HG03432 (cell line): ENCODE results near the gene TMEM50B.
"Not testable (repeated sequence)": the region's sequence is repeated elsewhere in the genome, so short reads cannot be mapped to it uniquely, and the experiment has no call there.

ENCODE experiments used
- ATAC-seq: cut with Tn5 transposase; IDR thresholded peaks from one replicate; pipeline ENCODE4 v1.9.1; 2021; ENCODE audit warnings: mild to moderate bottlenecking, moderate library complexity; ENCODE audit not compliant: unreplicated experiment

TMEM50B gene

DNA sequence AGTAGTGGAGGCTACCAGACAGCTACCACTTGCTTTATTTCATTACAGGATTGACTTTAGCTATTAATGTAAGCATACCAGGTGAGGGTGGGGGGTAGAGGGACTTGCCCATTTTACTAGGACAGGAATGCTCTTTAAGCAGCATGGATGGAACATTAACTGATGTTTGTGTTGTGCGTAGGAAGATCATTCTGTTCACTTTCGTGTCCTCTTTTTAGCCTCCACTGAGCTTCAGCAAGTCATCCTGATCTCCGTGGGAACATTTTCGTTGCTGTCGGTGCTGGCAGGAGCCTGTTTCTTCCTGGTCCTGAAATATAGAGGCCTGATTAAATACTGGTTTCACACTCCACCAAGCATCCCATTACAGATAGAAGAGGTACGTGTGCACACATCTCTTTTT, 47.3 kb downstream of the TMEM50B start:
- ATAC-seq = no peak

DNA sequence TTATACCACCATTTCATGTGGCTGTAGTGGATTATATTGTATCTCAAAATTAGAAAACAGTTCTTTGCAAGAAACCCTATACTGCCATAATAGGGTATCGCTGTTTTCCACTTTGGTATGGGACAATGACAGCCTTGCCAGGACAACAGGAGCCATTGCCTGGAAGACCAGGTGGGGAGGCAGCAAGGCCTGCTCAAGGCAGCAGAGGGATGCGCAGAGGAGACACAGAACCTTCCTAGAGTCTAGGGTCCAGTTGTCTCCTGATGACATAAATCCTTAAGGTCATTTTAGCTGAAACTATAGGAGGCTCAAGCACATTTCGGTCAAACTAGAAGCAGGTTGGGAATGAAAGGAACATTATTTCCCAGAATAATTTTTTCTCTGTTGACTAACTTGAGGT, 48.9 kb downstream of the TMEM50B start:
- no peak for ATAC-seq

- no peak for ATAC-seq
These were observed 51.1 kb downstream of the TMEM50B start for GRCh38 chr21:33428669-33429068.

DNA sequence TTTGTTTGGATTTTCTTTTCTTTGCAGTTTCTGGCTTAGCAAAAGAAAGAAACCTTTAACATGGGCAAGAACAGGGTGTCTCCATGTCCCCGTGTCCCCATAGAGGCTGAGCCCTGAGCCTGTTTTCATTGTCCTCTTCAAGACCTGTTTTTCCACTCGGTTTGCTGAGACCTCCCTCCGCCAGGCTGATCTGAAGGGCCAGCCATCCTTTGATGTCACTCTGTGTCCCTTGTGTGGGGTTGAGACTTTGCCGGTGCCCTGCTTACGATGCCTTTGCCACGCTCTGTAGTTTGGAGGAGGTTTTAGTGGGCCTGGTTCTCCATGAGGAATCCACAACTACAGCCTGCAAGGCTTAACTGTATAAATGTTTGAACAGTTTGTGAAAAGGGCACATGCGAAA, 52.7 kb downstream of the TMEM50B start:
- no peak for ATAC-seq

DNA sequence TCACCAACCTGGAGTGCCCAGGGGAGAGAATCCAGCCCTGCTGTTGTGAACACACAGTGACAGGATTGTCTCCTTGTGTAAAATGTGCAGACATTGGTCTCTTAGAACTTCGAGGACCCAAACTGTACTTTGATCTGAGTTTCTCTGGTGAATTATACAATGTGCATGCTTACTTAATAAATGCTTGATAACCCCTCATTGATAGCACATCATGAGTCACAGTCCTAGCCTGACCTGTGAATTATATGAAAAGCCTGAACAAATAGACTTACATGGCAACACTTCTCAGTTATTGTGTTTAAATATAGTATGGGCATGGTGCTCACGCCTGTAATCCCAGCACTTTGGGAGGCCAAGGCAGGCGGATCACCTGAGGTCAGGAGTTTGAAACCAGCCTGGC, 53.9 kb downstream of the TMEM50B start:
- ATAC-seq = no peak

- no peak for ATAC-seq
These were observed 55.6 kb downstream of the TMEM50B start for GRCh38 chr21:33424214-33424613.

DNA sequence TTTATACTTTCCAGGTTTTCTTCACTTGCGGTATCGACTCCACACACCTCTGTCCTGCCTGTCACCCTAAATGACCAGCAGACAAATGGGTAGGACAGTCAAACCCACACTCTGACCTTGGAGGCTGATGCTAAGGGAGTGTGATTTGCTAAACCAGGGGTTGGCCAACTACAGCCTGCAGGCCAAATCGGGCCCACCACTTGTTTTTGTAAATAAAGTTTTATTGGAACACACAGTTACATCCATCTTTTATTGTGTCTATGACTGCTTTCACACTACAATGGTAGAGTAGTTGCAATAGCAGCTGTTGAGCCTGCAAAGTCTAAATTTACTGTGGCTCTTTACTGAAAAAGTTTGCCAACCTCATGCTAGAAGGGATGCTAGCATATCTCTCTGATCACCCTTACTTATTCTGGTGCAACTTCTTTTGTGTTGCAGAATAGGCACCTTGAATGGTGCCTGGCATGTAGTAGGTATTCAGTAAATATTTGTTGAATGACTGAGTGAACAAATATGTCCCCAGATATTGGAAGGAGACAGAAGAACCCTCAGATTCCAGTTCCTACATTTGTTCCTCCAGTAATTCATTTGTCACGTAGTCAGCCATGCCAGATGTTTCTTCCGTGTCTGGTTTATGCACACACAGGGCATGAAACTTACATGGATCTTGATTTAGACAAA, 57.9 kb downstream of the TMEM50B start:
- no peak for ATAC-seq

DNA sequence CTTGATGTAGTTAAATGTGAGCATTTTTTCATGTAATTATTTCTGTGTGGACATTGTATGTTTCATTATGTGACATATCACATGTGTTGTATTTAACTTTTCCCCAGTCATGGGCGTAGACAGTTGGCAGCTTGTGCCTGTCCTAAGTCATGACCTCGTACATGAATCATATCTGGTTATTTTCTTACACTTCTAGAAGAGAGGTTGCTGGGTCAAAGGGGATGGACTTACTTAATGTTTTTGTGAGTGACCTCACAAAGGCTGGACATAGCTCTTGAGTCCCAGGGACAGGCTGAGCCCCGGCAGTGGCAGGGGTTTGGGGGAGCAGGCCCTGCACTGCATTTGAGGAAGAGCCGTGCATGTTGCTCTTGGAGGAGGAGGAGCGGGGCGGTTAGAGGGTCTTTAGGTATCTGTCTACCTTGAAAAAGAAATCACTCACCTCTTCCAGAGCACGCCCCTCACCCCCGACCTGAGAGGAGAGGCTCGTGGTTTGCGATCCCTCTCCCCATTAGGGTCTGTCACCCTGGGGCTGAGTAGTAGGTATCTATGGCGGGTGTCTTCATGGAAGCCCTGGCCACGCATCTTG, 60.1 kb downstream of the TMEM50B start:
- no peak for ATAC-seq

DNA sequence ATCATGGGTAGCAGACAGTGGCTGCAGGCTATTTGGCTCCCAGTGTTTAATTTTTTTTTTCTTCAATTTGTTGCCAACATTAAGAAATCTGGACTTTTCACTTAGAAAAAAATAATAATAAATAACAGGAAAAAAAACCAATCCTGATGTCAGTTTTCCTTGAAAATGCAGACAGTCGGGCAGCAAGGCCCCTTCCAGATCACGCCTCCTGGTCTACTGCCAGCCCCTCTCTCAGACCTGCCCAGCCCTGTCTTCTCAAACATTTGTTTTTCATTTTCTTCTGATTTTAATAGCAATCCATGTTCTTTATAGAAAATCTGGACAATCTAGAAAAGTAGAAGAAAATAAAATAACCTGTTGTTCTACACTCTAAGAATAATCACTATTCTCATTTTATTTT, 61.1 kb downstream of the TMEM50B start:
- no peak for ATAC-seq

DNA sequence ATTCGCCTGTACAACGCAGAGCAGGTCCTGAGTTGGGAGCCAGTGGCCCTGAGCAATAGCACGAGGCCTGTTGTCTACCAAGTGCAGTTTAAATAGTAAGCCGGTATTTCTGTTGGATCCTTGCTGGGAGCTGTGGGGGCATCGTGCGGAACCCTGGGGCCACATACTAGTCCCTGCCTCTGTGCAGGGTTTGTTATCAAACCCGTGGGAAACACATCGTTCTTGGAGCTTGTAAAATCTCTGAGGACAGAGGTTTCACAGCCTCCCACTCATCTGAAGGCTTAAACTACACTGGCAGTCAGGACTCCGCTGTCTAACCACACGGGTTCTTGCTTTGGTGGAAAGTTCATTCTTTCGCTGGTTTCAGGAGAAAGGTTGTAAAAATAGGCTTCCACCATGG, 64.8 kb downstream of the TMEM50B start:
- no peak for ATAC-seq

GRCh38 chr21:33414068-33414467, 65.7 kb downstream of the TMEM50B start:
- ATAC-seq = no peak

GRCh38 chr21:33412832-33413519, 66.8 kb downstream of the TMEM50B start:
- ATAC-seq = no peak

- not testable (repeated sequence) for ATAC-seq
These were observed 67.3 kb downstream of the TMEM50B start for GRCh38 chr21:33412439-33412831.

DNA sequence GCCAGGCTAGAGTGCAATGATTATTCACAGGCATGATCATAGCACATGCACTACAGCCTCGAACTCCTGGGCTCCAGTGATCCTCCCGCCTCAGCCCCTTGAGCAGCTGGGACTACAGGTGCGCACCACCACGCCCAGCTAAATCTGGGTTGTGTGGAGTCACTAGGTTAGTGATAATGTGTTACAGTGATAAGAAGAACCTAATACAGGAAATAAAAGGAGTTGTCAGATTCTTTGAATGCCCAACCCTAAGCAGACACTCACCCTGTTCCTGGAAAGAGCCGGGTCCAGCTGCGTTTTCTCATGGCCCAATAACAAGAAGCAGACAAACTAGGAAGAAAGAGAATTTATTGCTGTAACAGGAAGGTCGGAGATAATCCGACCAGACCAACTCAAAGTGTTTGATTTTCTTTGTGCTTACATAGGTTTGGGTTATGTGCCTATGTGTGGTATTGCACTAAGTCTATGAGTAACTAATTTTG, 67.8 kb downstream of the TMEM50B start:
- ATAC-seq = no peak

- ATAC-seq = no peak
These were observed 73.3 kb downstream of the TMEM50B start for GRCh38 chr21:33406493-33406892.

DNA sequence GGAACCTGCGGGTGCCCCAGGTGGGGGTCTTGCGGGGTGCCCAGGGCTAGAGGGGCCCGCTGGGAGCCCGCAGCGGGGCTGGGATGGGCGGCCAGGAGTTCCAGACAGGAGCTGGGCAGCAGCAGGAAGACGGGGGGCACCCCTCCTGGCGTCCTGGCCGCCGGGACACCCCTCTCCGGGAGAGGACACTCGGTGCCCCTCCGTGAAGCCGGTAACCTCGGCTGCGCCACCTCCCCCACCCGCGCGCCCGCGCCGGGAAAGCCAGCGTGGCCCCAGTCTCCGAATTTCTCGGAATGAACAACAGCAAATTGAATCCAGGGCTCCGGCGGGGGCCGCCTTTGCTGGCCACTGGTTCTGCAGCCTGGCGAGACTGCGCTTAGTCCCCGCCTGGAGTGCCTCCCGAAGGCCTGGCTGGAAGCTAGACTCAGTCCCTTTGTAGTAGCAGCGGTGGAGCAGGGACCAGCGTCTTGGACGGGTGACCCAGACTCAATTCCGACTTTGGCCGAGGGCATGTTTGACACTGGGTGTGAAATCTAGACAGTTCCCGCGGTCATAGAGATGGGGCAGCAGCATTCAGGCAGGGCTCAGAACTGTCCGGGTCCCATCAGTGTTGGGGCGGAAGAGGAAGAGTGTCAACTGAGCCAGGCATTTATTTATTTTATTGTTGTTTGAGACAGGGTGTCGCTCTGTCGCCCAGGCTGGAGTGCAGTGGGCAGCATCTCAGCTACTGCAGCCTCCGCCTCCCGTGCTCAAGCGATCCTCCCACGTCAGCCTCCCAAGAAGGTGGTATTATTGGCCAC, 75.8 kb downstream of the TMEM50B start:
- peak; percentile 37 for ATAC-seq

DNA sequence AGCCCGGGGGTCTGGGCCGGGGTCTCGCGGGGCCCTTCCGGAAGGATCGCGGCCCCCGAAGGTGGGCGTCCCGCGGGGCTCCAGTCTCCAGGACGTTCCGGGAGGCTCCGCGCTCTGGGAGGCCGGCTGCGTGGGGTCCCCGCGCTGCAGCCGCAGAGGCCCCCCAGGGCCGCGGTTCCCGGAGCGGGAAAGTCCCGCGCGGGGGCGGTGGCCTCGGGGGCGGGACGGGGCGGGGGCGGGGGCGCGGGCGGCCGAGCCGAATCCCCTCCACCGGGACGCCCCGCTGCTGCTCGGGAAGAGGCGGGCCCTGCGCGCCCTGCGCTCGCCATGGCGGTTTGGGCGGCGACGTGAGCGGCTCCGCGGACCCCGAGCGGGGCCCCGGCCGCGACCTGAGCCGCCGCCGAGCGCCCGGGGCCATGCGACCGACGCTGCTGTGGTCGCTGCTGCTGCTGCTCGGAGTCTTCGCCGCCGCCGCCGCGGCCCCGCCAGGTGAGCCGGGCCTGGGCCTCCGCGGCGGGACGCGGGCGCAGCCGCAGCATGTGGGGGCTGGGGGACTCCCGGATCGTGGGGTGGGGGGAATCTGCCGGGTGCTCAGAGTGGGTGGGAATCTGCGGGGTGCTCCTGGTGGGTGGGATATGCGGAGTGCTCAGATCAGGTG, 76.5 kb downstream of the TMEM50B start, which contains the start of gene IFNGR2:
Gene IFNGR2 (plus strand): TSS at position 286 of the 658 bp plus-strand sequence. CDS start 131 bp downstream, at position 417.
- peak; percentile 44 for ATAC-seq

- ATAC-seq = no peak
These were observed 77.5 kb downstream of the TMEM50B start for GRCh38 chr21:33402001-33402979.

DNA sequence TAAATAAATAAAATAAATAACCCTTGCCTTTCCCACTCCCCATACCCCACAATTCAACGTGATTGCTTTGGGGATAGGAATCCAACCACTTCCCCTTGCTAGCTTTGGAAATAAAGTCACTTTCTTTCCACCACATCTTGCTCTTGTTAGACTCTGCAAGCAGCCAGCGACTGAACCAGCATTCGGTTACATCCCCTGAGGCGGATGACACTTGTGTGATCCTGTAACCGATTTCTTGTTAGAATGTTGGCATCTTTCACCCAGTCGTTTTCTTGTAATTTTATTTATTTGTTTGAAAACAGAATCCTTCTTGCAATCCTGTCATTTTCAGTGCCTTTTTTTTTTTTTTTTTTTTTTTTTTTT, 78.2 kb downstream of the TMEM50B start:
- no peak for ATAC-seq
